HUES6 (cell line): ENCODE results near the gene TTC36.
"Not testable (repeated sequence)": the region's sequence is repeated elsewhere in the genome, so short reads cannot be mapped to it uniquely, and the experiment has no call there.

Experiments
- H3K27ac ChIP-seq: 2 replicates; pipeline ENCODE4 v1.7.0; 2013; ENCODE audit warnings: low read depth, mild to moderate bottlenecking, low read length, inconsistent platforms
- H3K27me3 ChIP-seq: 2 replicates; pipeline ENCODE4 v1.6.1; 2013; ENCODE audit warnings: low read length; ENCODE audit not compliant: control insufficient read depth, insufficient read depth
- H3K36me3 ChIP-seq: 2 replicates; pipeline ENCODE4 v1.6.1; 2013; ENCODE audit warnings: low read length; ENCODE audit not compliant: control insufficient read depth, insufficient read depth
- H3K4me1 ChIP-seq: 2 replicates; pipeline ENCODE4 v1.6.1; 2013; ENCODE audit warnings: low read length; ENCODE audit not compliant: control insufficient read depth, insufficient read depth
- H3K4me3 ChIP-seq: 2 replicates; pipeline ENCODE4 v1.5.1; 2013; ENCODE audit warnings: low read depth, low read length
- H3K9ac ChIP-seq: one replicate; pipeline ENCODE4 v1.6.1; 2013; ENCODE audit warnings: mild to moderate bottlenecking, low read length
- H3K9me3 ChIP-seq: 2 replicates; pipeline ENCODE4 v1.6.1; 2013; ENCODE audit warnings: low read depth, low read length; ENCODE audit not compliant: control insufficient read depth, insufficient read depth

TTC36 gene

GRCh38 chr11:118552341-118552740 is 25.1 kb downstream of the TTC36 start:
- Histone ChIP-seq H3K4me3 (no peak overlapping the region), H3K4me1 (no peaks in the 10 kb centered on the region), H3K9ac (no peak overlapping the region), H3K36me3 (peaks cover 29% of the 10 kb centered on the region), H3K9me3 (no peaks in the 10 kb centered on the region), H3K27ac (no peak overlapping the region), H3K27me3 (no peaks in the 10 kb centered on the region)

- no peak overlapping the region for H3K9ac ChIP-seq
- H3K27ac ChIP-seq: no peak overlapping the region
- peaks cover 16% of the 10 kb centered on the region; the same call in 1 of the 2 replicates for H3K36me3 ChIP-seq
- no peak overlapping the region for H3K4me3 ChIP-seq
- no peaks in the 10 kb centered on the region for H3K4me1 ChIP-seq
- no peaks in the 10 kb centered on the region for H3K9me3 ChIP-seq
- no peaks in the 10 kb centered on the region for H3K27me3 ChIP-seq
Observed at GRCh38 chr11:118560806-118561205, 33.5 kb downstream of the TTC36 start.

GRCh38 chr11:118565051-118565450 is 37.8 kb downstream of the TTC36 start:
- Histone ChIP-seq H3K36me3 (no peaks in the 10 kb centered on the region), H3K4me3 (peak overlapping the region; percentile 30; the same call in 1 of the 2 replicates), H3K9me3 (no peaks in the 10 kb centered on the region), H3K9ac (no peak overlapping the region), H3K27me3 (no peaks in the 10 kb centered on the region), H3K27ac (no peak overlapping the region), H3K4me1 (no peaks in the 10 kb centered on the region)

GRCh38 chr11:118569670-118570069 is 42.4 kb downstream of the TTC36 start:
- no peak overlapping the region for H3K9ac ChIP-seq
- no peaks in the 10 kb centered on the region for H3K27me3 ChIP-seq
- H3K27ac ChIP-seq: no peak overlapping the region
- no peak overlapping the region for H3K4me3 ChIP-seq
- peaks cover 8% of the 10 kb centered on the region for H3K36me3 ChIP-seq
- H3K9me3 ChIP-seq: no peaks in the 10 kb centered on the region
- H3K4me1 ChIP-seq: 0 out of 2 replicates have a peak, but pooled peaks cover 3% of the 10 kb centered on the region

- no peak overlapping the region for H3K4me3 ChIP-seq
- H3K4me1 ChIP-seq: 0 out of 2 replicates have a peak, but pooled peaks cover 3% of the 10 kb centered on the region
- H3K9me3 ChIP-seq: no peaks in the 10 kb centered on the region
- no peak overlapping the region for H3K9ac ChIP-seq
- H3K27ac ChIP-seq: no peak overlapping the region
- no peaks in the 10 kb centered on the region for H3K27me3 ChIP-seq
- H3K36me3 ChIP-seq: peaks cover 8% of the 10 kb centered on the region
Observed at GRCh38 chr11:118570787-118571186, 43.5 kb downstream of the TTC36 start.

- H3K4me1 ChIP-seq, H3K27ac ChIP-seq, H3K9me3 ChIP-seq, H3K27me3 ChIP-seq, H3K9ac ChIP-seq, H3K36me3 ChIP-seq: not testable (repeated sequence)
- peak overlapping the region; percentile 98 for H3K4me3 ChIP-seq
Observed at GRCh38 chr11:118571701-118572060, 44.4 kb downstream of the TTC36 start.

GRCh38 chr11:118572061-118572980 is 45.0 kb downstream of the TTC36 start, which contains the start of gene ARCN1:
Gene ARCN1, plus strand, starts transcription at chr11:118572409. Its CDS starts 139 bp downstream, at chr11:118572548.
- H3K4me3 ChIP-seq: peak within 1 kb of the TSS; percentile 98
- peak within 1 kb of the TSS; percentile 98 for H3K9ac ChIP-seq
- peaks cover 8% of the 10 kb centered on the region for H3K36me3 ChIP-seq
- 0 out of 2 replicates have a peak, but pooled peaks cover 3% of the 10 kb centered on the region for H3K4me1 ChIP-seq
- no peaks in the 10 kb centered on the region for H3K27me3 ChIP-seq
- no peaks in the 10 kb centered on the region for H3K9me3 ChIP-seq
- H3K27ac ChIP-seq: peak within 1 kb of the TSS; percentile 99

- peak overlapping the region; percentile 99 for H3K27ac ChIP-seq
- 0 out of 2 replicates have a peak, but pooled peaks cover 3% of the 10 kb centered on the region for H3K4me1 ChIP-seq
- peaks cover 8% of the 10 kb centered on the region for H3K36me3 ChIP-seq
- H3K9ac ChIP-seq: peak overlapping the region; percentile 98
- no peaks in the 10 kb centered on the region for H3K9me3 ChIP-seq
- H3K4me3 ChIP-seq: peak overlapping the region; percentile 98
- H3K27me3 ChIP-seq: no peaks in the 10 kb centered on the region
Observed at GRCh38 chr11:118572981-118573550, 45.8 kb downstream of the TTC36 start.

- Histone ChIP-seq H3K27me3 (no peaks in the 10 kb centered on the region), H3K36me3 (peaks cover 8% of the 10 kb centered on the region), H3K9me3 (no peaks in the 10 kb centered on the region), H3K4me3 (peak overlapping the region; percentile 98; the same call in 1 of the 2 replicates), H3K4me1 (0 out of 2 replicates have a peak, but pooled peaks cover 3% of the 10 kb centered on the region), H3K27ac (no peak overlapping the region), H3K9ac (no peak overlapping the region)
Observed at GRCh38 chr11:118574636-118575035, 47.4 kb downstream of the TTC36 start.

- not testable (repeated sequence) for H3K27me3 ChIP-seq, H3K9me3 ChIP-seq, H3K9ac ChIP-seq, H3K27ac ChIP-seq, H3K4me3 ChIP-seq, H3K4me1 ChIP-seq
- H3K36me3 ChIP-seq: peaks cover 24% of the 10 kb centered on the region
Observed at GRCh38 chr11:118577995-118578394, 50.7 kb downstream of the TTC36 start.
